Neural crest cell (in vitro differentiated cells): ENCODE results near the gene NOBOX. TPM values are rescaled to one million over a fixed set of nuclear protein-coding genes. Genes with fewer than 3 reads are reported as not detected.
"Not testable (repeated sequence)": the region's sequence is repeated elsewhere in the genome, so short reads cannot be mapped to it uniquely, and the experiment has no call there.

Experiments used
- DNase-seq: peaks from one replicate; pipeline ENCODE4 v3.0.0; 2021; ENCODE audit warnings: low read depth, mixed read lengths, low spot score
- H3K27ac Mint-ChIP-seq: one replicate; pipeline ENCODE4 v1.8.0; 2021; ENCODE audit warnings: mild to moderate bottlenecking, mixed read lengths; ENCODE audit not compliant: unreplicated experiment
- H3K27me3 Mint-ChIP-seq: 2 replicates; pipeline ENCODE4 v1.8.0; 2021; ENCODE audit warnings: low read depth, mild to moderate bottlenecking, mixed read lengths
- H3K36me3 Mint-ChIP-seq: 2 replicates; pipeline ENCODE4 v1.8.0; 2021; ENCODE audit warnings: low read depth, mild to moderate bottlenecking, mixed read lengths
- H3K4me1 Mint-ChIP-seq: 2 replicates; pipeline ENCODE4 v1.8.0; 2021; ENCODE audit warnings: mixed read lengths
- H3K4me3 Mint-ChIP-seq: one replicate; pipeline ENCODE4 v1.8.0; 2021; ENCODE audit warnings: mild to moderate bottlenecking, mixed read lengths
- H3K9me3 Mint-ChIP-seq: 2 replicates; pipeline ENCODE4 v1.8.0; 2021; ENCODE audit warnings: mixed read lengths
- CTCF ChIP-seq: fragments of 200-600 bp; sonication (generic); conservative IDR thresholded peaks from 2 replicates; pipeline ENCODE4 v1.5.0; 2021; ENCODE audit warnings: antibody characterized with exemption, mild to moderate bottlenecking
- total RNA-seq: library from RNA; stranded (reverse); gene quantifications from 2 replicates; pipeline ENCODE4 v1.2.1, GENCODE V29; 2021

Gene NOBOX
- total RNA-seq, 1 donor from 2014 or later = not detected

- H3K4me3 Mint-ChIP-seq = no peak overlapping the region
- no peaks in the 10 kb centered on the region for H3K9me3 Mint-ChIP-seq
- H3K36me3 Mint-ChIP-seq = no peaks in the 10 kb centered on the region
- H3K4me1 Mint-ChIP-seq = no peaks in the 10 kb centered on the region
- no peak for DNase-seq
- no peak overlapping the region for H3K27ac Mint-ChIP-seq
- H3K27me3 Mint-ChIP-seq = no peaks in the 10 kb centered on the region
- no peak for TF ChIP-seq CTCF
Measured at GRCh38 chr7:144384555-144385245, 18.8 kb downstream of the NOBOX start.

- H3K4me3 Mint-ChIP-seq = no peak overlapping the region
- no peak overlapping the region for H3K27ac Mint-ChIP-seq
- H3K4me1 Mint-ChIP-seq = no peaks in the 10 kb centered on the region
- H3K27me3 Mint-ChIP-seq = no peaks in the 10 kb centered on the region
- TF ChIP-seq CTCF = no peak
- no peaks in the 10 kb centered on the region for H3K9me3 Mint-ChIP-seq
- H3K36me3 Mint-ChIP-seq = no peaks in the 10 kb centered on the region
- DNase-seq = no peak
Measured at GRCh38 chr7:144384071-144384470, 19.4 kb downstream of the NOBOX start.

- Mint-ChIP-seq H3K27ac (no peak overlapping the region), H3K4me1 (no peaks in the 10 kb centered on the region), H3K27me3 (no peaks in the 10 kb centered on the region), H3K4me3 (no peak overlapping the region), H3K36me3 (peaks cover 3% of the 10 kb centered on the region), H3K9me3 (no peaks in the 10 kb centered on the region)
- TF ChIP-seq CTCF = no peak
- DNase-seq = no peak
Measured at GRCh38 chr7:144379776-144380384, 23.6 kb downstream of the NOBOX start.

DNA sequence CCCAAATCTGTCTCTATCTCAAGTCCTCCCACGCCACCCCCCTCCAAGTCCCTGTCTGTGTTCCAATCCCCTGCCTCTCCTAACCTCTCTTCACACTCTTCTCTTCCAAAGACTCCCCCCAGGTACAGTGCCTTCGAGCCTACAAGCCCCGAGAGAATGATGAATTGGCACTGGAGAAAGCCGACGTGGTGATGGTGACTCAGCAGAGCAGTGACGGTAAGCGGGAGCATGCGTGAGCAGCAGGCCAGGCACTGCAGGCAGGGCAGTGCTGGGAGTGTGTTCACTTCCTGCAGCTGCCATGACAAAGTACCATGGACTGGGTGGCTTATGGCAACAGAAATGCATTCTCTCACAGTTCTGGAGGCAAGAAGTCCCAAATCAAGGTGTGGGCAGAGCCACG is 24.8 kb downstream of the NOBOX start:
- Mint-ChIP-seq H3K4me1 (no peaks in the 10 kb centered on the region), H3K4me3 (no peak overlapping the region), H3K36me3 (peaks cover 3% of the 10 kb centered on the region), H3K27ac (no peak overlapping the region), H3K9me3 (no peaks in the 10 kb centered on the region), H3K27me3 (no peaks in the 10 kb centered on the region)
- no peak for DNase-seq
- no peak for TF ChIP-seq CTCF

GRCh38 chr7:144369221-144369620 is 34.3 kb downstream of the NOBOX start:
- DNase-seq, H3K27ac Mint-ChIP-seq, H3K4me3 Mint-ChIP-seq, H3K9me3 Mint-ChIP-seq, H3K36me3 Mint-ChIP-seq, H3K27me3 Mint-ChIP-seq, H3K4me1 Mint-ChIP-seq: not testable (repeated sequence)

- not testable (repeated sequence) for H3K27ac Mint-ChIP-seq, H3K27me3 Mint-ChIP-seq, H3K4me3 Mint-ChIP-seq, H3K4me1 Mint-ChIP-seq, DNase-seq, H3K9me3 Mint-ChIP-seq, H3K36me3 Mint-ChIP-seq
Measured at GRCh38 chr7:144367250-144367649, 36.2 kb downstream of the NOBOX start.

DNA sequence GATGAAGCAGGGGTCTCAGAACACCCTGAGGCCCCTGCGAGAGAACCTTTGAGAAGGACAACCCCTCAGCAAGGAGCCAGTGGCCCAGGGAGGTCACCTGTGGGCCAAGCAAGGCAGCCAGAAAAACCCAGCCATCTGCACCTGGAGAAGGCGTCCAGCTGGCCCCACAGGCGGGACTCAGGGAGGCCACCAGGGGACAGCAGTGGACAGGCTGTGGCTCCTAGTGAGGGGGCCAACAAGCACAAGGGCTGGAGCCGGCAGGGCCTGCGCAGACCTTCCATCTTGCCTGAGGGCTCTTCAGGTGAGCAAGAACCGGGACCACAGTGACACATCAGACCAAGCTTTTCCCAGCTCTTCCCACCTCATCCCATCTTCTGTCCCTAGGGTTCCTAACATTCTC is 38.0 kb downstream of the NOBOX start:
- H3K9me3 Mint-ChIP-seq, H3K36me3 Mint-ChIP-seq, H3K27ac Mint-ChIP-seq, H3K4me1 Mint-ChIP-seq, H3K27me3 Mint-ChIP-seq, H3K4me3 Mint-ChIP-seq, DNase-seq: not testable (repeated sequence)

DNA sequence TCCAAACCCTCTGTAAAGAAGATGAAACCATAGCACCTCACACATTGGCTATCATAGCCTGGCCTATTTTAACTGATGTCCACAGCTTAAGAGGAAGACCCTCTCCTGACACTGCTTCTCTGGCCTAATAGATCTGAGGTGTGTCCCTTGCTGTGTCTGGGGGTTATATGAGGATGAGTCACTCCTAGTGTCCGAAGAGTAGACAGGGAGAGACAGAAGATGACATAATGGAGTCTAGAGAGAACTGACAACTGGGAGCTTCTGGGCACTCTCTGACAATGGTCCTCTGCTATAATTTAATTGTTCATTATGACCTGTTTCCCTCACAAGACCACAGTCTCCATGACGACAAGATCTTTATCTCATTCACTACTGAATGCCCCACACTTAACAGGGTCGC is 41.4 kb downstream of the NOBOX start:
- not testable (repeated sequence) for H3K4me1 Mint-ChIP-seq, H3K4me3 Mint-ChIP-seq, H3K36me3 Mint-ChIP-seq, H3K27me3 Mint-ChIP-seq, DNase-seq, H3K27ac Mint-ChIP-seq, H3K9me3 Mint-ChIP-seq

DNA sequence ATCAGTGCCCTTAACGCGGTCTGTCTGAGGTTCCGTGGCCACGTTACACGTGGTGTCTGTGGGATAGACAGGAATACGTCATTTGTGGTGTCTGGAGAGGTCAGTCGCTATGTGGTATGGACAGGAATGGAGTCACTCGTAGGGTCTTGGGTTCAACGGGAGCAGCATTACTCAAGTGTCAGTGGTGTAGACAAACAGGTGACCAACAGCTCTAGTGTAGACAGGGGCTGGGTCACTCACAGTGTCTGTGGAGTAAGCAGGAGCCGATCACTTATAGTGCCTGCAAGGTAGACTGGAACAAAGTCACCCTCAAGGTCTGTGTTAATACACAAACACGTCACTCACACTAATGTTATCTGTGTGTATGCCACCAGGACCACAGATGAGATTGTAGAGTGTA is 46.6 kb downstream of the NOBOX start:
- not testable (repeated sequence) for H3K4me3 Mint-ChIP-seq, H3K9me3 Mint-ChIP-seq, H3K27me3 Mint-ChIP-seq, H3K36me3 Mint-ChIP-seq, DNase-seq, H3K27ac Mint-ChIP-seq, H3K4me1 Mint-ChIP-seq

DNA sequence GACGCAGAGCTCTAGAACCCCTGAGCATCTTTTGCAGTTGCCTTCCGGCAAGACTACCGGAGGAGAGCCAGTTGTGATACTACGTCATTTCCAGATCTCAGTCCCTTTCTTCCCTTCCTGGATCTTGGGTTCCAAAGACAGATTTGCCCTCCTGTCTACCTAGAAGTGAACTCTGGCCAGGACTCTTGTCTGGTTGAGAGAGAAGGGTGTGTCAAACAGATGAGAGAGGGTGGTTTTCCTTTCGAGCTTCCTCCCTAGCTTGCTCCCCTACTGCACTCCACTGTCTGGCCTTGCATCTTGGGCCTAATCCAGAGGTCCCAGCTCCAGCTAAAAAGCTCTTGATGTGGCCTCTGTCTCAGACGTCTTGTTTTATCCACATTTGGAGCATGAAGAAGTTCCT is 47.3 kb downstream of the NOBOX start:
- H3K27me3 Mint-ChIP-seq, H3K4me1 Mint-ChIP-seq, H3K4me3 Mint-ChIP-seq, DNase-seq, H3K27ac Mint-ChIP-seq, H3K9me3 Mint-ChIP-seq, H3K36me3 Mint-ChIP-seq: not testable (repeated sequence)
